ENCODE data around the gene RAB30. TPM values are rescaled to one million over a fixed set of nuclear protein-coding genes. Genes with fewer than 3 reads are reported as not detected.

The RAB30 gene
- total and polyA plus RNA-seq, 8 donors: 11.3 to 15.9 (median 14.3) TPM

GRCh38 chr11:82980292-82980691, 91.4 kb downstream of the RAB30 start:
- Histone ChIP-seq H3K4me1 (no peaks in the 10 kb centered on the region), H3K27ac (no peak overlapping the region), H3K27me3 (no peaks in the 10 kb centered on the region), H3K9me3 (no peaks in the 10 kb centered on the region), H3K36me3 (peaks cover 0 to 8% of the 10 kb centered on the region in 2 donors), H3K4me3 (no peak overlapping the region)
- no peak for ATAC-seq
- intact Hi-C loops (cut with DNase I): no loop called here
- TF ChIP-seq CTCF (IDR thresholded peaks at IDR 0.05): no peak
- DNase-seq: no peak

DNA sequence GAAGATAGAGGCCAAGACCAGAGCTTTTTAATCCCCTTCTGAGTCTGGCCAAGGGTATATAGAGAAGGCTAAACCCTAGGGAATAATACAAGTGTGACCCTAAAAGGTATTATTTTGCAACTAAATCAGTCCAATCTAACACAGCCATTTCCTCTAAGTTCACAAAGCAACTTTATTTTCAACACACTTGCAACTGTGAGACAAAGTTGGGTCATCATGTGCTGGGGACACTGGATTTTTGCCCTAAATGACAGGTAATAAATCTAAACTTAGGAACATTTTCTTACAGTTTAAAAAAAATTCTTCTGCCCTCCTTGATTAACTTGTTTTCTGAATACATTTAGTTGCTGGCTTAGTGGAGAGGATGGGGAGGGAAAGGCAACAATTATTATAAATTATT, 91.9 kb downstream of the RAB30 start:
- no peaks in the 10 kb centered on the region for H3K9me3 ChIP-seq
- H3K27ac ChIP-seq: no peak overlapping the region
- no peaks in the 10 kb centered on the region for H3K27me3 ChIP-seq
- peaks cover 0 to 8% of the 10 kb centered on the region in 2 donors for H3K36me3 ChIP-seq
- H3K4me1 ChIP-seq: no peaks in the 10 kb centered on the region
- ATAC-seq: no peak
- TF ChIP-seq CTCF (IDR thresholded peaks at IDR 0.05): no peak
- no peak overlapping the region for H3K4me3 ChIP-seq
- DNase-seq: no peak
- intact Hi-C loops (cut with DNase I): no loop called here

GRCh38 chr11:82978422-82979099, 93.1 kb downstream of the RAB30 start:
- Histone ChIP-seq H3K36me3 (peaks cover 0 to 8% of the 10 kb centered on the region in 2 donors), H3K4me3 (no peak overlapping the region), H3K27me3 (no peaks in the 10 kb centered on the region), H3K27ac (no peak overlapping the region), H3K4me1 (no peaks in the 10 kb centered on the region), H3K9me3 (no peaks in the 10 kb centered on the region)
- DNase-seq: no peak
- ATAC-seq: no peak
- intact Hi-C loops (cut with DNase I): no loop called here
- TF ChIP-seq CTCF (IDR thresholded peaks at IDR 0.05): no peak

- no peak for TF ChIP-seq CTCF (IDR thresholded peaks at IDR 0.05)
- intact Hi-C loops (cut with DNase I): no loop called here
- ATAC-seq: no peak
- Histone ChIP-seq H3K36me3 (peaks cover 0 to 3% of the 10 kb centered on the region in 2 donors), H3K27ac (no peak overlapping the region), H3K27me3 (no peaks in the 10 kb centered on the region), H3K4me3 (no peak overlapping the region), H3K9me3 (no peaks in the 10 kb centered on the region), H3K4me1 (no peaks in the 10 kb centered on the region)
- DNase-seq: no peak
These were observed 94.9 kb downstream of the RAB30 start for GRCh38 chr11:82976786-82977185.

DNA sequence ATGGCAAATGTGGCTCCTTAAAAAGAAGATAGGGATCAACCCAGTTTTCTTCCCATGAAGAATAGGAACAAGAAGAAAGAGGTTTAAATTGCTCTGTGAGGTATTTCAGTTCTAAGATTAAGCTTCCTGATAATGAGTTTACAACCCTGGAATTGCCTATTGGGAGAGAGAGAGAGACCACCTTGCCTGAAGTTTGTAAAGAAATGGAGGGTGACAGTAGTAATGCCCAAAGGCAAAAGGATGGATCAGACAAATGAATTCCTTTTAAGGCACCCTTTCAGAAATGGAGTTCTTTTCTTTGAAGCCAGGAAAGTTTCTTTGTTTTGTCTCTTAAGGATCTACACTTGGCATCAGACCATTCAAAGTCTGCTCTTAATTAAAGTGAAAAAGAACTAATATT, 95.8 kb downstream of the RAB30 start:
- no peak for TF ChIP-seq CTCF (IDR thresholded peaks at IDR 0.05)
- H3K4me3 ChIP-seq: no peak overlapping the region
- no peak overlapping the region for H3K27ac ChIP-seq
- no peaks in the 10 kb centered on the region for H3K9me3 ChIP-seq
- no peak for DNase-seq
- H3K36me3 ChIP-seq: no peaks in the 10 kb centered on the region
- intact Hi-C loops (cut with DNase I): no loop called here
- H3K4me1 ChIP-seq: no peaks in the 10 kb centered on the region
- no peaks in the 10 kb centered on the region for H3K27me3 ChIP-seq
- ATAC-seq: no peak
